OCI-LY3 (cell line): ENCODE results near the gene OR6M1.

ENCODE experiments used
- H2AFZ ChIP-seq: fragments of 200-600, 300-600 bp; shearing (Covaris generic); 2 replicates; pipeline ENCODE4 v1.6.0; 2014; ENCODE audit warnings: antibody characterized with exemption, low read depth, low read length
- H3K27ac ChIP-seq: fragments of 200-600, 300-600 bp; sonication (generic); 2 replicates; pipeline ENCODE4 v1.5.1; 2014; ENCODE audit warnings: mild to moderate bottlenecking, low read length, moderate library complexity, mixed read lengths
- H3K27me3 ChIP-seq: fragments of 200-600, 300-600 bp; sonication (generic); 2 replicates; pipeline ENCODE4 v1.6.1; 2014; ENCODE audit warnings: low read depth, low read length, mixed read lengths
- H3K36me3 ChIP-seq: fragments of 200-600, 300-600 bp; sonication (generic); replicated peaks from 2 replicates; pipeline ENCODE3; 2014; ENCODE audit warnings: low read depth, low read length, mixed read lengths
- H3K4me1 ChIP-seq: fragments of 300-600, 200-600 bp; sonication (generic); 2 replicates; pipeline ENCODE4 v1.6.1; 2014; ENCODE audit warnings: low read length, mixed read lengths
- H3K4me2 ChIP-seq: fragments of 200-600, 300-600 bp; sonication (generic); 2 replicates; pipeline ENCODE4 v1.6.1; 2014; ENCODE audit warnings: low read length, mixed read lengths
- H3K4me3 ChIP-seq: fragments of 300-600, 200-600 bp; sonication (generic); 2 replicates; pipeline ENCODE4 v1.5.1; 2014; ENCODE audit warnings: antibody characterized with exemption, mild to moderate bottlenecking, low read length, moderate library complexity
- H3K79me2 ChIP-seq: fragments of 300-600, 200-600 bp; shearing (Covaris generic); 2 replicates; pipeline ENCODE4 v1.6.1; 2014; ENCODE audit warnings: mild to moderate bottlenecking, low read length, mixed read lengths
- H3K9ac ChIP-seq: fragments of 300-600, 200-600 bp; shearing (Covaris generic); 2 replicates; pipeline ENCODE4 v1.6.0; 2014; ENCODE audit warnings: mild to moderate bottlenecking, low read length, moderate library complexity
- H3K9me3 ChIP-seq: fragments of 200-600, 300-600 bp; shearing (Covaris generic); 2 replicates; pipeline ENCODE4 v1.6.1; 2014; ENCODE audit warnings: low read length, mixed read lengths; ENCODE audit not compliant: insufficient read depth
- H4K20me1 ChIP-seq: fragments of 200-600, 300-600 bp; sonication (generic); 2 replicates; pipeline ENCODE4 v1.6.1; 2016; ENCODE audit warnings: low read length, mixed read lengths; ENCODE audit not compliant: insufficient read depth
- EZH2phosphoT487 ChIP-seq: fragments of 200-600 bp; shearing (Covaris generic); IDR thresholded peaks from 2 replicates; pipeline ENCODE4 v1.6.1; 2018; ENCODE audit warnings: antibody characterized with exemption, mixed run types, low read depth
- TF ChIP-seq, protein P1 (sequence below): fragments of 200-600, 300-600 bp; sonication (generic); IDR thresholded peaks from 2 replicates; pipeline ENCODE4 v1.5.1; 2014; ENCODE audit warnings: antibody characterized with exemption, low read length, low read depth

The OR6M1 gene

GRCh38 chr11:123760894-123761293 is 45.3 kb downstream of the OR6M1 start:
- no peaks in the 10 kb centered on the region for H4K20me1 ChIP-seq
- peaks cover 4% of the 10 kb centered on the region for H3K4me1 ChIP-seq
- H3K4me3 ChIP-seq = no peak overlapping the region
- H3K9ac ChIP-seq = no peak overlapping the region
- no peak overlapping the region for H2AFZ ChIP-seq
- H3K9me3 ChIP-seq = no peaks in the 10 kb centered on the region
- no peak overlapping the region for H3K4me2 ChIP-seq
- no peak for TF ChIP-seq EZH2phosphoT487
- TF ChIP-seq, protein P1, sequence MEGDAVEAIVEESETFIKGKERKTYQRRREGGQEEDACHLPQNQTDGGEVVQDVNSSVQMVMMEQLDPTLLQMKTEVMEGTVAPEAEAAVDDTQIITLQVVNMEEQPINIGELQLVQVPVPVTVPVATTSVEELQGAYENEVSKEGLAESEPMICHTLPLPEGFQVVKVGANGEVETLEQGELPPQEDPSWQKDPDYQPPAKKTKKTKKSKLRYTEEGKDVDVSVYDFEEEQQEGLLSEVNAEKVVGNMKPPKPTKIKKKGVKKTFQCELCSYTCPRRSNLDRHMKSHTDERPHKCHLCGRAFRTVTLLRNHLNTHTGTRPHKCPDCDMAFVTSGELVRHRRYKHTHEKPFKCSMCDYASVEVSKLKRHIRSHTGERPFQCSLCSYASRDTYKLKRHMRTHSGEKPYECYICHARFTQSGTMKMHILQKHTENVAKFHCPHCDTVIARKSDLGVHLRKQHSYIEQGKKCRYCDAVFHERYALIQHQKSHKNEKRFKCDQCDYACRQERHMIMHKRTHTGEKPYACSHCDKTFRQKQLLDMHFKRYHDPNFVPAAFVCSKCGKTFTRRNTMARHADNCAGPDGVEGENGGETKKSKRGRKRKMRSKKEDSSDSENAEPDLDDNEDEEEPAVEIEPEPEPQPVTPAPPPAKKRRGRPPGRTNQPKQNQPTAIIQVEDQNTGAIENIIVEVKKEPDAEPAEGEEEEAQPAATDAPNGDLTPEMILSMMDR = no peak
- H3K27me3 ChIP-seq = 0 out of 2 replicates have a peak, but pooled peaks cover 4% of the 10 kb centered on the region
- no peaks in the 10 kb centered on the region for H3K36me3 ChIP-seq
- H3K27ac ChIP-seq = no peak overlapping the region
- no peaks in the 10 kb centered on the region for H3K79me2 ChIP-seq

- H3K4me1 ChIP-seq = peaks cover 4% of the 10 kb centered on the region
- H3K27ac ChIP-seq = no peak overlapping the region
- H3K27me3 ChIP-seq = 0 out of 2 replicates have a peak, but pooled peaks cover 4% of the 10 kb centered on the region
- H3K9ac ChIP-seq = no peak overlapping the region
- H3K36me3 ChIP-seq = no peaks in the 10 kb centered on the region
- no peak overlapping the region for H2AFZ ChIP-seq
- H3K79me2 ChIP-seq = no peaks in the 10 kb centered on the region
- no peaks in the 10 kb centered on the region for H4K20me1 ChIP-seq
- H3K9me3 ChIP-seq = no peaks in the 10 kb centered on the region
- H3K4me3 ChIP-seq = no peak overlapping the region
- no peak overlapping the region for H3K4me2 ChIP-seq
- TF ChIP-seq, protein P1 = no peak
These were observed 48.2 kb downstream of the OR6M1 start for GRCh38 chr11:123757976-123758375.

- Histone ChIP-seq H3K4me3 (no peak overlapping the region), H3K27me3 (0 out of 2 replicates have a peak, but pooled peaks cover 4% of the 10 kb centered on the region), H3K79me2 (no peaks in the 10 kb centered on the region), H3K4me2 (no peak overlapping the region), H3K36me3 (no peaks in the 10 kb centered on the region), H3K27ac (no peak overlapping the region), H3K9me3 (no peaks in the 10 kb centered on the region), H2AFZ (no peak overlapping the region), H4K20me1 (no peaks in the 10 kb centered on the region), H3K9ac (no peak overlapping the region), H3K4me1 (peaks cover under 1% of the 10 kb centered on the region)
- TF ChIP-seq, protein P1 = no peak
- no peak for TF ChIP-seq EZH2phosphoT487
These were observed 50.3 kb downstream of the OR6M1 start for GRCh38 chr11:123755813-123756212.
